Retina (tissue), 1 donor: ENCODE results near the gene KCNJ16.

ENCODE experiments used
- DNase-seq: peaks from one replicate; pipeline ENCODE4 v3.0.0-alpha.2; 2016

The KCNJ16 gene

DNA sequence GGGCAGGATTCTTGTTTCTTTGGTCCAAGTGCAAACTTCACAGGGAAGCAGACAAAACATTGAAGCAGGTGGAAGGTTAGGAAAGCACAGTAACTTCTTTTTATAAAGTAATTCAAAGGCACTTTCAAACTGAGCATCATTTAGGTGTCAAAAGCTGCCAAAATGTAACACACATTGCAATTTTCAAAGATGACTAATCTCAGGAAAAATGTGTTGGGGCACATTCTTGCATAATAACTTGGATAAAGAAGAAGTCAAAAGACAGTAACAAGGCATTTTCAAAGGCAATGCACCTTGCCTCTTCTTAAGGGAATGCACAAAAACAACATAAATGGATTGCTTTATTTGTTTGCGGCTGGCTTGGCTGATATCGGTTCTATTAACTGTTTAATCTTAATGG is 97.9 kb downstream of the KCNJ16 start:
- no peak for DNase-seq

DNA sequence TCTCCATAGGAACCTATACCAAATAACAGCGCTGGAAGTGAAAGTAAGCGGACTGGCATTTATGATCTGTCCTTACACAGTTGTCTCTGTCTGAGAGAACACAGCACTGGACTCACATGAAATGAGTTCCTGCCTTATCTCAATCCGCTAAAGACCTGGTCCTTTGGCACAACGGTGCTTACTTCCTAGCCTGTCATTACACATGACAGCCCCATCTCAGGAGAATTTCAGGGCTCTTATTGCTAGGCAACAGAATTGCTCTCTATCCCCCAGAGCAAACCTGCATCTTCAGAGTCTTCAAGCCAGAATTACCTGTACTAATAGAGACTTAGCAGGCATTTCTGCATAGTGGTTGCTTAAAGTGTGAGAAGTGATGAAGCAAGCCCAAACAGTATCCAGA is 98.7 kb downstream of the KCNJ16 start:
- DNase-seq: no peak

DNA sequence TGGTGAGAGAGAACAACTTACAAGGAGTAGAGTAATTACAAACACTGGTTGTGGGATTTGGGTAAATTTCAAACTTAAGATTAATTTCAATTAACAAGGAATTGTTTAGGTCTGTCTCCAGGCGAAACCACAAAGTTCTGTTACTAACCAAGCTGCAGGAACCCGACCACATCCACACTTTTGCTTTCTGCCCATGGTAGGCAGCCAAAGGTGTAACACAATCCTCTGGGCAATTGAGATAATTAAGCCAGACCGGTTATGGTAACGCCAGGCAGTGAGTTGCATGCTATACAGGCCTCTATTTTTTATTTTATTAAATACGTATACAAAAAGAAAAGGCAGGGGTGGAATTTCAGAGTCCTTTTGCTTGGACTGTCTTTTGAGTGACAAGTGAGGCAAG is 106.4 kb downstream of the KCNJ16 start:
- no peak for DNase-seq

DNA sequence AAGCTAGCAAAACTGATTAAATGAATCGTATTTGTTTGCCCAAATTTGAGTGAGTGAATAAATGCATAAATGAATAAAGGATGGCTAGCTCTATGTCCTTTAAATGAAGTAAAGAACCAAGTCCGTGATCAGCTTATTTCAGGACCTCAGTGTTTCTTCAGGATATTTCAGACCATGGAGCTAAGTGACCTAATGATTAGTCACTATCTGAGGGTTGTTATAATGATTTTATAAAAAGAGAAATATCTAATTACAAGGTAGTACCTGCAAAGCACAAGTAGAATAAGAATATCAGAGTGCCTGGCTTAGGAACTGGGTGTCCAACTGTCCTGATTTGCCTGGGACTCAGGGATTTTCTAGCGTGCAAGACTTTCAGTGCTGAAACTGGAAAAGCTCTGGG is 106.8 kb downstream of the KCNJ16 start:
- DNase-seq: no peak

DNA sequence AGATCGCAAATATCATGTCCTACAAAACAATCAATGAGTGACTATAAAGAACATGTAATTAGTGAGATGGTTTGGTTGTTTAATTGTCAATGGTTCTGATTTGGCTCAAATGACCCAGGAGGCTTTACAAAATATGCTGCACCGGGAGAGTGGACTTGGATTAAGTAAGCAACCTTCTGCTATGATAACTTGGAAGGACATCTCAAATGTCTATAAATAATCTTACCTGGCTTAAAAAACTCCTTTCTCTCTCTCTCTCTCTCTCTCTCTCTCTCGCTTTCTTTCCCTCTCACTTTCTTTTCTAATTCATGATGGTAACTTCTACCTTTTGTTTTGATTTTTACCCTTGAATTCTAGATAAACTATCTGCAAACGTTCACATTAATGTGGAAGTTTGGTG is 108.5 kb downstream of the KCNJ16 start:
- no peak for DNase-seq

DNA sequence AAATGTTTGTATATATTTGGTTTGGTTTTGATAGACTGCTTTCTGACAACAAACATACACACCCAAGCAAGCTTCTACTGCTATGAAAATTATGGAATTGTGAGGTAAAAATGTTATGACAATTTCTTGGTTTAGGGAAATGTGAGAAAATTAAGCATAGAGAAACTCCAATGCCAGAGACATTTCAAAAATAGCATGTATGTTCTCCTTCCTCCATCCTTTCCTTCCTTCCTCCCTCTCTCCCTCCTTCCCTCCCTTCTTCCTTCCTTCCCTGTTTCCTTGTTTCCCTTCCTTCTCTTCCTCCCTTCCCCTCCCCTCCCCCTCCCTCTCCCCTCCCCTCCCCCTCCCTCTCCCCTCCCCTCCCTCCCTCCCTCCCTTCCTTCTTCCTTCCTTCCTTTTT is 109.2 kb downstream of the KCNJ16 start:
- DNase-seq: no peak

DNA sequence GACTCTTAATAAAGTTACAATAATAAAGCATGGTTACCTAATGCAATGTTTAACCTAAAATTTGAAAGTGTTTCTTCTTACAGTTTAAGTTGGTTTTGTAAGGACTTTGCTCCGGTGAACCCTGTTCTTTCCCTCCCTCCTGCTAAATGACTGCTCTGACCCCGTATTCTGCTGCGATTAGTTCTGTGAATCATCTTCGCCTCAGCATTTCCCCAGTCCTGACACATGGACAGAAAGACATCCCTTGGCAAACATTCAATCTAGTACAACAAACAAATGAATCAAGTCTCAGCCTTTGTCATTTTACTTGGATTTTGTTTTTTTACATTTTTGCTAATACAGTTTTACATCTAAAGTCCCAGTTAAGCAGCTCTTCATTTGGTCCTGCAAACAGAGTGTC is 109.7 kb downstream of the KCNJ16 start:
- DNase-seq: no peak
